ENCODE results near the gene ADAD2.

GRCh38 chr16:84143784-84144199 lies 47.2 kb upstream of the ADAD2 start:
- TF ChIP-seq, protein P1, sequence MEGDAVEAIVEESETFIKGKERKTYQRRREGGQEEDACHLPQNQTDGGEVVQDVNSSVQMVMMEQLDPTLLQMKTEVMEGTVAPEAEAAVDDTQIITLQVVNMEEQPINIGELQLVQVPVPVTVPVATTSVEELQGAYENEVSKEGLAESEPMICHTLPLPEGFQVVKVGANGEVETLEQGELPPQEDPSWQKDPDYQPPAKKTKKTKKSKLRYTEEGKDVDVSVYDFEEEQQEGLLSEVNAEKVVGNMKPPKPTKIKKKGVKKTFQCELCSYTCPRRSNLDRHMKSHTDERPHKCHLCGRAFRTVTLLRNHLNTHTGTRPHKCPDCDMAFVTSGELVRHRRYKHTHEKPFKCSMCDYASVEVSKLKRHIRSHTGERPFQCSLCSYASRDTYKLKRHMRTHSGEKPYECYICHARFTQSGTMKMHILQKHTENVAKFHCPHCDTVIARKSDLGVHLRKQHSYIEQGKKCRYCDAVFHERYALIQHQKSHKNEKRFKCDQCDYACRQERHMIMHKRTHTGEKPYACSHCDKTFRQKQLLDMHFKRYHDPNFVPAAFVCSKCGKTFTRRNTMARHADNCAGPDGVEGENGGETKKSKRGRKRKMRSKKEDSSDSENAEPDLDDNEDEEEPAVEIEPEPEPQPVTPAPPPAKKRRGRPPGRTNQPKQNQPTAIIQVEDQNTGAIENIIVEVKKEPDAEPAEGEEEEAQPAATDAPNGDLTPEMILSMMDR (IDR thresholded peaks at IDR 0.05) = no peak
- TF ChIP-seq POLR2A (IDR thresholded peaks at IDR 0.05) = no peak
